ENCODE results near the gene MVB12B. TPM values are rescaled to one million over a fixed set of nuclear protein-coding genes. Genes with fewer than 3 reads are reported as not detected.

Gene MVB12B
- total RNA-seq, 1 experiment from 2014 or later = 6.2 TPM

DNA sequence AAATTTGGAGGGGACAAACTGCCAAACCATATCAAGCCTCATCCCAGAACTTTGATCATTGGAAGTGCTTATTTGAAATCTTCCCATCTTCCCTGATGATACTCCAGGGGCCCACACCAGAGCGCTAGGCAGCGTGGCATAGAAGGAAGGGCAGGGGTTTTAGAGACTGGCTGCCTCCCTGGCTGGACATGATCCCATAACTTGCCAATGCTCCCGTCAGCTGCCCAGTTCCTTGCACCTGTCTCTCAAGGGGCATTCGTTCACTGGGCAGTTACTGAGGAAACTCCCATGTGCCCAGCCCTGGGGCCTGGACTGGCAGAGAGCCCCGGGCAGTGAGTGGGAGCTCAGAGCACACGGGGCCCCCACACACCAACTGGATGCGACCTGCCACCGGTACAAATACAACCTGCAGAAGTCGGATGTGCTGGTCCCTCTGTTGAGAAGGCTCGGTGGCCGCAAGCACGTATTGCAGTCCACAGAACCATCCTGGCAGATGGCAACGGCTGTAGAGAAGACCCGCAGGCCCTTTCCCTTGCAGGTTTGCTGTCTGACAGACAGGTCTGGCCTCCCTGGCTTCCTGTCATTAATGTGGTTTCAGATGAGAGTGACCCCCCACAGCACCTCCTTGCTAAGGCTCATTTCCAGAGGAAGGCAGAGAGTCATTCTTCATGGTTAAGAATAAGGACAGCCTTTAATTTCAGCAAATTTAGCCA is 122.4 kb downstream of the MVB12B start:
- DNase-seq (ENCODE audit: low read depth) = no peak

GRCh38 chr9:126449725-126450667 is 123.4 kb downstream of the MVB12B start:
- no peak for DNase-seq (ENCODE audit: low read depth)

DNA sequence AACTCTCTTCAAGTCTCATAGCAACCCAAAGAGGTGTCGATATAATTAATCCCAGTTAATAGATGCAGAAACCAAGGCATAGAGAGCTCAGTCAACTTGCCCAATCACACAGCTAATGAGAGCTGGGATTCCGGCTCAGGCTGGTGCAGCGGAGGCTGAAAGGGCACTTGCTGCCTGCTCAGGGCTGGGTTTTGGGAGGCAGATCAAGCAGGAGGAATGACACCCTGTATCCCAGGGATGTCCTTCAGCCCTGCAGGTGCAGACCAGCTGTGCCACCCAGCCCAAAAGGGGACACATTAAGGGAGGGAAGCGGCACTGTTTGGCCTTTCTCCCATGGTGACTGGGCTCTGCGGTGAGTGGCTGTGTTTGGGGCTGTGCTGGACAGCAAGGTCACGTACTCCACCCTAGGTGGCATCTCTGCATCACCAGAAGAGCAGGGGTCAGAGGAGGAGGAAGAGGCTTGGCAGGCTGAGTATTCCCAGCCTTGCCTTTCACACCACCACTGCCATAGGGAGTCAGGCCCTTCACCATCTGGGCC is 124.1 kb downstream of the MVB12B start:
- DNase-seq (ENCODE audit: low read depth) = no peak

GRCh38 chr9:126451316-126451885 is 124.8 kb downstream of the MVB12B start:
- DNase-seq (ENCODE audit: low read depth) = no peak

GRCh38 chr9:126452106-126452505 is 125.5 kb downstream of the MVB12B start:
- DNase-seq (ENCODE audit: low read depth) = no peak

DNA sequence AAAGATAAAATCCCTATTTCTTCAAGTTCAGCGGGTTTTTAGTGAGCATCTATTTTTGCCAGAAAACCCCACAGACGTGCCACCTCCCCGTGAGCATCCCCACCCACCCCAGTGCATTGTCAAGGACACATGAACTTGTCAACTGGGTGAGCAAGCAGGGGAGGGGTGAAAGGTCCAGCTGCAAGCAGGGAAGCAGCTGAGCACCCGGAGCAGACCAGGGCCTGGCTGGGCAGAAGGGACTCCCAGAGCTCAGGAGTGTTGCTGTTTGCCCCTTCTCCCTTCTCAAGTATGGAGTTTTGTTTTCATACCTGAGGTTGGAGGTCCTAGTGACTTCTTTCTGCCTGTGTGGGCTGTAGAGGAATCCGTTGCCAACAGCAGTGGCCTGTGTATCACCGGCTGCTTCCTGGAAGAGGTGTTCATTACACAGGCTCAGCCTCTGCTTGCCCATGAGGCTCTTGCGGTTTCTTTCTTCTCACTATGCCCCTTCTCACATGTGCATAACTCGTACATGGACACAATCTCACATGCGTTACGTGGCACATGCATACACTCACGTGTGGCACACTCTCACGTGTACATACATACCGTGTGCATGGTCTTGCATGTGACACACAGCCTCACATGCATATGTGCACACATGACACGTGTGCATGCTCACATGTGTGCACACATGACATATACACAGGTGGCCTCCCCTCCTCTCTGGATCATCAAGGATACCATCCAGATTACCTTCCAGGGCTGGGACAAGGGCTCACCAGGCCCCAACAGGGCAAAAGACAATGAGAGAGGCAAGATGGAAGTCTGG is 126.7 kb downstream of the MVB12B start:
- no peak for DNase-seq (ENCODE audit: low read depth)

GRCh38 chr9:126454215-126454614 is 127.6 kb downstream of the MVB12B start:
- no peak for DNase-seq (ENCODE audit: low read depth)

GRCh38 chr9:126454795-126455194 is 128.2 kb downstream of the MVB12B start:
- no peak for DNase-seq (ENCODE audit: low read depth)

- no peak for DNase-seq (ENCODE audit: low read depth)
Measured at GRCh38 chr9:126456441-126457174, 130.0 kb downstream of the MVB12B start.

- no peak for DNase-seq (ENCODE audit: low read depth)
Measured at GRCh38 chr9:126457175-126457547, 130.5 kb downstream of the MVB12B start.

GRCh38 chr9:126457890-126458289 is 131.3 kb downstream of the MVB12B start:
- DNase-seq (ENCODE audit: low read depth) = no peak

- DNase-seq (ENCODE audit: low read depth) = no peak
Measured at GRCh38 chr9:126459126-126459525, 132.5 kb downstream of the MVB12B start.

- no peak for DNase-seq (ENCODE audit: low read depth)
Measured at GRCh38 chr9:126459546-126459945, 132.9 kb downstream of the MVB12B start.

DNA sequence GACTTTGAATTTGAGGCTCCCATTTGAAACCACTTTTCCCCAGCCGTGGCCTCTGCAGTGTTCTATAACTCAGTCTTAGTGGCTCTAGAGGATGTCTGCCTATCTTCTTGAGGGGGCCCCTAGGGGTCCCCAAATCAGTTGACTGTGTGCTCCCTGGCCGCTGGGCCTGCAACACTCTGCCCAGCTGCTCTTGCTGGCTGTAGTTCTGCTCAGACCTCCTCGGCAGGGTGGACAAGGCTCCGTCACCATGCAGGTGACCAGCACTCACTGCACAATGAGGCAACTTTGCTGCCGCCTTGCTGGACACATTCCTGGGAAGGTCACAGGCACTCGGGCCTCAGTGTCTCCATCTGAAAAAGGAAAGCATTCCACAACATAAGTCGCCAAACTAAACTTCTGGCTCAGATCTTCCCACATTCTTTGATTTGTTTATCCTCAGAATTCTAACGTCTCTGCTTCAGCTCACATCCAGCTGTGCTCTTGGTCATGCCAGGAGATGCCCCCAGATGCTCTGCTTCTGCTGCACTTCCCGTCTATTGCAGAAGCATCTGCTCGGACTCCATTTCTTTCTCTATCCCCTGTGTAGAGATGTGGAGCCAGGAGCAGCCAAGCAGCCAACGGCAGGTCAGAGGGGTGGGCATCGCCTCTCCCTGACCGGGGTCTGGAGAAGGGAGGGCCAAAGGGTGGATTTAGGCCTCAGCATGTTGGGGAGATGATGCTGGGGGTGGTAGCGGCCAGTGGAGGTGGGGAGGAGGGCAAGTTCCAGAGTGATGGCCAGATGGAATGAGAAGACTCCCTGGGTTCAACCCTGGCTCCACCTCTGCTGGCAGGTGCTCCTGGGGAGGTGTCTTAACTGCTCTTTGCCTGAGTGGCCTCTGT is 133.6 kb downstream of the MVB12B start:
- DNase-seq (ENCODE audit: low read depth) = no peak

DNA sequence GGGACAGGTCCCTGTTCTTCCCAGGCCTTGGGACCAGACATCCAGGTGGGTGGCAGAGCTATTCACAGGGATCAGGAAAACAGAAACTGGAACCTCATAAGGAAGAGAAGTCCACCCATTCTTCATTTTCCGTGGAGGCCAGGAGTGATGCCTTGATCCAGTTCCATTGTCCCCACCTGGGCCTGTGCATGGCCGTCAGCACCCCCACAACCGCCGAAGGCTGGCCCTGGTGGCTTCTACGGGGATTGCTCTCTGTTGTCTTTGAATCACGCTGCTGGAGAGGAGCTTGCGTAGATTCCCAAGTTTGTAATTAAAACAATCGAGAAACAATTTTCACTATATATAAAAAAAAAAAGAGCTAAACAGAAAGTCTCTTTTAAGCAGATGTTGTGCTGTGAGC is 134.4 kb downstream of the MVB12B start:
- DNase-seq (ENCODE audit: low read depth) = no peak

DNA sequence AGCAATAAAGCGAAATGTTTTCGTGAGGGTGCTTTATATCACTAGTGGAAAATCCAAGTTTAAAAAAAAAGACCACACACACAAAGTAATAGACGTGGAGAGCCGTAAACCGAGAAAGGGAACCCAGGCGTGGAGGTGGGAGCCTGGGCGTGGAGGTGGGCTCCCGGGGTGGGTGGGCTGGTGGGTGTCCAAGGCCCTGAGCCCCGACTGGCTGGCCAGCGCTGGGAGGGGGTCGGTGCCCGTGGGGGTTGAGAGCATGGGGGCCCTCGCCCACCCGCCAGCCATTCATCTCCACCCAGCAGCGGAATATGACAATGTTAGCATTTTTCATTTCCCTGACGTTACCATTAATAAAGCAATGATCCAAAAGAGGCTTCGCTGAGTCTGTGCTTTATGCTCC is 135.0 kb downstream of the MVB12B start:
- DNase-seq (ENCODE audit: low read depth) = no peak

DNA sequence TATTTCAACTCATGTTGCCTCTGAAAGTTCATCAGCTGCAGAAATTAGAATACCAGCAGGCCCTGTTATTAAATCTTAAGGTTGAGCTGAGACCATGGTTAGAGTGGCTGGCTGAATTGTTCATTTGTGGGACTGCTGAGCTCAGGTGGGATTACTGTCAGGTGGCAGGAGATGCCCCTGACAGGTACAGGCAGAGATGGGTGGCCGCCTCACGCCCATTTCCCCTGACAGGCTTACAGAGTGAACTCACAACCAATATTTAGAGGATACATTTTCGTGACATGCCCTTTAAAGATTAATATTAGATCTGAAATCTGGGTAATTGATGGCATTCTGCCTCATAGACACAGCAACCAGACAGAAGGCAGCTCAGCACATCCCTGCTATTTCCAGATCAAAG is 136.0 kb downstream of the MVB12B start:
- no peak for DNase-seq (ENCODE audit: low read depth)

DNA sequence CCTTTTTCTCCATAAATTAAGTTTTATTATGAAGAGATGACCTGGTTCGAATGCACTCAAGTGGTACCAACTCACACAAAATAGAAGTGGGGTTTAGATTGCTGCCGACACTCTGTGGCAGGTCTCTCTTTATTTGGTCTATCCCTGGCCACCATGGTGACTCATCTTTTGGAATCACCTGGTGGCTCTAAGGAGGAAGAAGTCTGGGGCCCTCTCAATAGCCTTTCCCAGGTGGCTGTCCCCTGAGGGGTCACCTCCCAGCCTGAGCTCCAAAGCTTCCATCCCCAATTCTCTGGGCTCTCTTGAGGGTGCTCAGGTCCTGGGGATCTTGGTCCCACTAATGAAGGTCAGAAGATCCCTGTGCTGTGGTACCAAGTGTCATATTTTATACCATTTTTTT is 136.8 kb downstream of the MVB12B start:
- no peak for DNase-seq (ENCODE audit: low read depth)

GRCh38 chr9:126464694-126465441 is 138.2 kb downstream of the MVB12B start:
- no peak for DNase-seq (ENCODE audit: low read depth)
